Fibroblast of the conjunctiva (primary cell): ENCODE results near the gene PREB.
"Not testable (repeated sequence)": the region's sequence is repeated elsewhere in the genome, so short reads cannot be mapped to it uniquely, and the experiment has no call there.

ENCODE experiments used
- DNase-seq: peaks from one replicate; pipeline ENCODE4 v3.0.0-alpha.2; 2010; ENCODE audit warnings: low read depth

PREB gene

GRCh38 chr2:27133905-27134780 lies at the start of gene PREB:
PREB (minus strand) TSS chr2:27134636; CDS start chr2:27134421, 215 bp downstream.
- peak; percentile 94 for DNase-seq

- DNase-seq = no peak
Measured at GRCh38 chr2:27184115-27184514, 49.7 kb upstream of the PREB start.

DNA sequence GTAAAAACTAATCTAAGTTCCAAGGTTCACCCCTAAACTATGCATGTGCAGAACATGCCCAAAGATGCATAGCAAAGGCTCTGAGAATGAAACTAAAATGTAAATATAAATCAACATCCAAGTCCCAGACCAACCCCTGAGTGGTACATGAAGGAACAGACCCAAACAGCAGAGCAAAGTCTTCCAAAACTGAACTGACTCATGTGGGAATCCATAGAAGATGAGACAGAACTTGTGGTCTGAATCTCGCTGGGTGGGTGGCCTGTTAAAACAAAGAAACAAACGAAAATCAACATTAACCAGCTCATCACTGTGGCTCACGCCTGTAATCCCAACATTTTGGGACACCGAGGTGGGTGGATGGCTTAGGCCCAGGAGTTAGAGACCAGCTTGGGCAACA lies 47.9 kb upstream of the PREB start:
- no peak for DNase-seq

GRCh38 chr2:27179344-27180000 lies 45.0 kb upstream of the PREB start:
- DNase-seq = no peak

DNA sequence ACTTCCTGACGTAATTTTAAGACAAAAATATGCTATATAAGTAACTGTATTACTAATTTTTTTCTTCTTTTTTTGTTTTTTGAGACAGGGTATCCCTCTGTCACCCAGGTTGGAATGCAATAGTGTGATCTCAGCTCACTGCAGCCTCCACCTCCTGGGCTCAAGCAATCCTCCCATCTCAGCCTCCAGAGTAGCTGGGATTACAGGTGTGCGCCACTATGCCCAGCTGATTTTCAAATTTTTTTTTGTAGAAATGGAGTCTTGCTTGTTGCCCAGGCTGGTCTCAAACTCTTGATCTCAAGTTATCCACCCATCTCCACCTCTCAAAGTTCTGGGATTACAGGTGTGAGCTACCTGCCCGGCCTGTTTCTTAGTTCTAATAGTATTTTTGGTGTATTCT lies 44.0 kb upstream of the PREB start:
- DNase-seq = no peak

DNA sequence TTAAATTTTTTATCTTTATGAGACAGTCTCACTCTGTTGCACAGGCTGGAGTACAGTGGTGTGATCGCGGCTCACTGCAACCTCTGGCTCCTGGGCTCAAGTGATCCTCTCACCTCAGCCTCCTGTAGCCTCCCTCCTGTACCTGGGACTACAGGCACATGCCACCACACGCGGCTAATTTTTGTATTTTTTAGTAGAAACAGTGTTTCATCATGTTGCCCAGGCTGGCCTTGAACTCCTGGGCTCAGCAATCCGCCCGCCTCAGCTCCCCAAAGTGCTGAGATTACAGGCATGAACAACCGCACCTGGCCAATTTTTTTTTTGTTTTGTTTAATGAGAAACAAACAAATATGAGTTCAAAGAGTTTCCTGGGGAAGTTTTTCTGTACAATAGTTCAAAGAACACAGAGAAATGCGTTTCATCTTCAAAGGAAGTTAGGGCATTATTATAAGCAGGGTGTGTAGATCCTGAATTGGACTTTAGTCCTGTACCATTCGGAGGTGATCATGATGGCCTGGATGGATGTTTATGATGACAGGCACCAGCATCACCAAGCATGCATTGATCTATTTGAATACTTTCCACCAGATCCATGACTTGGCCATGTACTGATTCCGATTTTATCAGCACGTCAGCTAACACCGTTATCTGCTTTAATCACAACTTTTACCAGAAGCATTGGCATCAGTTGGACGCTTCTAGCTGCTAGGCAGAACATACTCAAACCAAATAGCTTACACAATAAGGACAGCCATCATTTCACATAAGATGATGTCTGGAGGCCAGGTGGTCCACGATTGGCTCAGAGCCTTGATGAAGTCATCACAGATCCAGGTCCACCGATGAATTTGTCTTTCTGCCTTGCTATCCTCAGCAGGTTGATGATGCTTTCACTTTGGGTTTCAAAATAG lies 43.3 kb upstream of the PREB start:
- DNase-seq = no peak

DNA sequence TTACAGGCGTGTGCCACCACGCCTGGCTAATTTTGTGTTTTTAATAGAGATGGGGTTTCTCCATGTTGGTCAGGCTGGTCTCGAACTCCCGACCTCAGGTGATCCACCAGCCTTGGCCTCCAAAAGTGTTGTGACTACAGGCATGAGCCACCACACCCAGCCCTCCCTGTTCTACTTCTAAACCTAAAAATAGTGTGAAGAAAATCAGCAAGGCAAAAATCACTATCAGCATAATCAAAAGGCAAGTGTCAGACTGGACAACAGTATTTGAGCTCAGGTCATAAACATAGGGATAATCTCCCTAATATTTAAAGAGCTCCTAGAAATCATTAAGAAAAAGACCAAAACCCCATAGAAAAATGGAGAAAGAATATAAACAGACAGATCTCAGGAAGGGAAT lies 41.3 kb upstream of the PREB start:
- DNase-seq = not testable (repeated sequence)

GRCh38 chr2:27175330-27175729 lies 40.9 kb upstream of the PREB start:
- no peak for DNase-seq

- no peak for DNase-seq
Measured at GRCh38 chr2:27174638-27175037, 40.2 kb upstream of the PREB start.

DNA sequence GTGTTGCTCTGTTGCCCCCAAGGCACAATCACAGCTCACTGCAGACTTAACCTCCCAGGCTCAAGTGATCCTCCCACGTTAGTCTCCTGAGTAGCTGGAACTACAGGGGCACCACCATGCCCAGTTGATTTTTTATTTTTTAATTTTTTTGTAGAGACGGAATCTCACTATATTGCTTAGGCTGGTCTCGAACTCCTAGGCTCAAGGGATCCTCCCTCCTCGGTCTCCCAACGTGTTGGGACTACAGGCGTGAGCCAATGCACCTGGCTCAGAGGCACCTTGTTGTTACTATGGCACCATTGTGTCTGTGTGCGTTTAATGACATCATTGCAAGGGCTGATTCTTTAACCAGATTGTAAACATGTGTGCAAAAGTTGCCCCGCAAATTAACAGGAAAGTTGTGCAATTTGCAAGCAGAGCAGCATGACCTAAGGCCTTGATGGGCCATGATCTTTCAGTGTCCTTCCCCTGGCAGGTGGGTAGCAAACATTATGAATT lies 37.0 kb upstream of the PREB start:
- no peak for DNase-seq

- DNase-seq = no peak
Measured at GRCh38 chr2:27170581-27171337, 36.3 kb upstream of the PREB start.

DNA sequence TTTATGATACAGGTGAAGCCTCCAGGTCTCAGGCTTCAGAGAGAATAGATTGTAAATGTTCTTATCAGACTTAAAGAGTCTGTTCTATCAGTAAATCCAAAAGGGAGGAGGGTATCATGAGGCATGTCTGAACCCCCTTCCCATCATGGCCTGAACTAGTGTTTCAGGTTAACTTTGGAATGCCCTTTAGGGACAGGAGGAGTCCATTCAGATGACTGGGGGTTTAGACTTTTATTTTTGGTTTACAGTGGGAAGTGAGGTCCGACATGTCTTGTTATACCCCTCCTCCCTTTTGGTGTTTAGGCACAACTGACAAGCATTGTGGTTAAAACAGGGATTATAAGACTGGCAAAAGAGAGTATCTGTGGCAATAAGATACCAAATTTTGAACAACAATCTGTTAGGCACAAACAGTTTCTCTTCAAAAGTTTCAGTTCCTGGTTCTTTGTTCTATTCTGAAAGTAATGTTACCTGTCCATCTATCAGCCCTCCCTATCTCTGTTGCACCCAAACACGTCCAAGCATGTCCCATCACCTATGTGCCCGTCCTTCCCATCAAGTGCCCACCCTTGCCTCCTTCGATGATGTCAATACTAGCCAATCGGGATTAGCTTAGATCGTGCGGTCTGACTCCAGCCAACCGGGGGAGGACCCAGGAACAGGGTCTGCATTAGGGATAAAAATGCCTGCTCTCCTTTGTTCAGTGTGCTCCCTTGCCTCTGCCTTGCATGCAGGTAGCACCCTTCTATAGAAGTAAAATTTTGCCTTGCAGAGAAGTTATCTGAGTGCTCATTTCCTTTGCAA lies 30.7 kb upstream of the PREB start:
- no peak for DNase-seq

GRCh38 chr2:27162151-27163121 lies 28.0 kb upstream of the PREB start:
- DNase-seq = no peak

DNA sequence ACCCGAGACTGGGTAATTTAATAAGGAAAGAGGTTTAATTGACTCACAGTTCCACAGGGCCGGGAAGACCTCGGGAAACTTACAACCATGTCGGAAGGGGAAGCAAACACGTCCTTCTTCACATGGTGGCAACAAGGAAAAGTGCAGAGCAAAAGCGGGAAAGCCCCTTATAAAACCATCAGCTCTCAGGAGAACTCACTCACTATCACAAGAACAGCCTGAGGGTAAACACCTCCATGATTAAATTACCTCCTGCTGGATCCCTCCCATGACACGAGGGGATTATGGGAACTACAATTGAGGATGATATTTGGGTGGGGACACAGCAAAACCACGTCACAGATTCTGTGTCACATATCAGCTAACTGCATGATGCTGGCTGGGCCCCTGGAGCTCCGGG lies 25.8 kb upstream of the PREB start:
- DNase-seq = no peak

GRCh38 chr2:27159271-27159670 lies 24.8 kb upstream of the PREB start:
- DNase-seq = no peak

- no peak for DNase-seq
Measured at GRCh38 chr2:27158468-27158867, 24.0 kb upstream of the PREB start.

DNA sequence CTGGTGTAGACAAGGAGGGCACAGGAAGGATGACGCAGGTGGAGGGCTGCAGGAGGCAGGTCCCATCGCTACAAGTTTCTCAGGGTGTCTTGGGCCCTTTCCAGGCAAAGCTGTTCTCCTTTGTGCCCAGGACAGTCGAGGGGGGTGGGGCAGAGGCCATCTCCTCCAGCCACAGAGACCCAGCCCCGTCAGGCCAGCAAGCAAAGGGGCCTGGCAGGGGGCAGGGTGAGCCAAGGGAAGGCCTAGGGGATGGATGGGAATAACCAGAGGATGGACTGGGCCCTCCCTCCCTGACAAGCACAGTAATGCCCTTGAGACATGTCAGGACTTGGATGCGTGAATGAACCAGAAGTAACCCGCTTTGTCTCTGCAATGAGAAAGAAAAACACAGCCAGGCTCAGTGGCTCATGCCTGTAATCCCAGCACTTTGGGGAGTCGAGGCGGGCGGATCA lies 20.7 kb upstream of the PREB start:
- DNase-seq = no peak

- no peak for DNase-seq
Measured at GRCh38 chr2:27154488-27154887, 20.1 kb upstream of the PREB start.

DNA sequence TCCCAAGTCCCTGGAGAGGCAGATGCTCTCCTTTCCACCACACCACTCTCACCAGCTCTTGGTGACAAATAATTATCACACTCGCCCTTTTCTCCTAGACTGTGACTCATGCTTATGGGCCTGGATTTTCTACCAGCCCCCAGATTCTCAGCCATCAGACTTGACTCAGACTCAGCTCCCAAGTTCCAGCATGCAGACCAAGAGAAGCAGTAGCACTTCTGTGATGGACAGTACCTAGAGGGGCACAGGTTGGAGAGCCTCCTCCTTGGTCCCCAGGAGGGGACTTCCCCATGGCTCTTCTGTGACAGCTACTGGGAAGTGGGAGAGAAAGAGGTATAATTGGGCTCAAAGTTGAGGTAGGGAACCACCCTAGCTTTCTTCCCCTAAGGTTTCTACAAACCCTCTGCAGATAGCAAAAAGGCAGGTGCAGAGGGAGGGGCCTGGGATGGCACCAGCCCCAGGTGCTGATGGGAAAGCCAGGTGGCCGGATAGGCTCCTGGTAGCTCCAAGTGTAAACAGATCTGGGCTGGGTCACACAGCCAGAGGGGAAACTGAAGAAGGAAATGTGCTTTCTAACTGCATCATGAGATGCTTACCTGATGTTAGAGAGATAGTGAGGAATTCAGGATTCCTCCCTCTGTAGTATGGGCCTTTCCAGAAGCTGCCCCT lies 18.5 kb upstream of the PREB start:
- no peak for DNase-seq
